Measurements from ENCODE around the gene SH2B3.

DNA sequence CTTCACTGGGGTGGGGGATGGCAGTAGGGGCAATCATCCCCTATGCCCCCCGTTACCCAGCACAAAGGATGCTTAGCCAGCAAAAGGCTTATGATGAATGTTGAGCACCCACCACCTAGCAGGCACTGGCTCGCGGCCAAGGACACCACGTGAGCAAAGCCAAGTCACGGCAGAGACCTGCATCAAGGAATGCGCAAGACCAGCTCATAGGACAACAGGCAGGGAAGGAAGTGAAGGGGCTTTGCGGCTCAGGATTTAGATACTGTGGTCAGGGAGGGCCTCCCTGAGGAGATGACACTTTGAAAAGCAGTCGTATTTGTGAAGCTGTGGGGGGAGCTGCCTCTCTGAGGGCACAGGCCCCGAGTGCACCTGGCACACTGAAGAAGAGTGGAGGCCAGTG, 32.8 kb downstream of the SH2B3 start:
- TF ChIP-seq ZNF224 (CRISPR knock-in tag; IDR thresholded peaks at IDR 0.05) = no peak
- TF ChIP-seq, protein P1, sequence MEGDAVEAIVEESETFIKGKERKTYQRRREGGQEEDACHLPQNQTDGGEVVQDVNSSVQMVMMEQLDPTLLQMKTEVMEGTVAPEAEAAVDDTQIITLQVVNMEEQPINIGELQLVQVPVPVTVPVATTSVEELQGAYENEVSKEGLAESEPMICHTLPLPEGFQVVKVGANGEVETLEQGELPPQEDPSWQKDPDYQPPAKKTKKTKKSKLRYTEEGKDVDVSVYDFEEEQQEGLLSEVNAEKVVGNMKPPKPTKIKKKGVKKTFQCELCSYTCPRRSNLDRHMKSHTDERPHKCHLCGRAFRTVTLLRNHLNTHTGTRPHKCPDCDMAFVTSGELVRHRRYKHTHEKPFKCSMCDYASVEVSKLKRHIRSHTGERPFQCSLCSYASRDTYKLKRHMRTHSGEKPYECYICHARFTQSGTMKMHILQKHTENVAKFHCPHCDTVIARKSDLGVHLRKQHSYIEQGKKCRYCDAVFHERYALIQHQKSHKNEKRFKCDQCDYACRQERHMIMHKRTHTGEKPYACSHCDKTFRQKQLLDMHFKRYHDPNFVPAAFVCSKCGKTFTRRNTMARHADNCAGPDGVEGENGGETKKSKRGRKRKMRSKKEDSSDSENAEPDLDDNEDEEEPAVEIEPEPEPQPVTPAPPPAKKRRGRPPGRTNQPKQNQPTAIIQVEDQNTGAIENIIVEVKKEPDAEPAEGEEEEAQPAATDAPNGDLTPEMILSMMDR (CRISPR knock-in tag; IDR thresholded peaks at IDR 0.05) = no peak
- TF ChIP-seq, protein P2, sequence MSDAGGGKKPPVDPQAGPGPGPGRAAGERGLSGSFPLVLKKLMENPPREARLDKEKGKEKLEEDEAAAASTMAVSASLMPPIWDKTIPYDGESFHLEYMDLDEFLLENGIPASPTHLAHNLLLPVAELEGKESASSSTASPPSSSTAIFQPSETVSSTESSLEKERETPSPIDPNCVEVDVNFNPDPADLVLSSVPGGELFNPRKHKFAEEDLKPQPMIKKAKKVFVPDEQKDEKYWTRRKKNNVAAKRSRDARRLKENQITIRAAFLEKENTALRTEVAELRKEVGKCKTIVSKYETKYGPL (CRISPR knock-in tag; IDR thresholded peaks at IDR 0.05) = no peak
- TF ChIP-seq, protein P3, sequence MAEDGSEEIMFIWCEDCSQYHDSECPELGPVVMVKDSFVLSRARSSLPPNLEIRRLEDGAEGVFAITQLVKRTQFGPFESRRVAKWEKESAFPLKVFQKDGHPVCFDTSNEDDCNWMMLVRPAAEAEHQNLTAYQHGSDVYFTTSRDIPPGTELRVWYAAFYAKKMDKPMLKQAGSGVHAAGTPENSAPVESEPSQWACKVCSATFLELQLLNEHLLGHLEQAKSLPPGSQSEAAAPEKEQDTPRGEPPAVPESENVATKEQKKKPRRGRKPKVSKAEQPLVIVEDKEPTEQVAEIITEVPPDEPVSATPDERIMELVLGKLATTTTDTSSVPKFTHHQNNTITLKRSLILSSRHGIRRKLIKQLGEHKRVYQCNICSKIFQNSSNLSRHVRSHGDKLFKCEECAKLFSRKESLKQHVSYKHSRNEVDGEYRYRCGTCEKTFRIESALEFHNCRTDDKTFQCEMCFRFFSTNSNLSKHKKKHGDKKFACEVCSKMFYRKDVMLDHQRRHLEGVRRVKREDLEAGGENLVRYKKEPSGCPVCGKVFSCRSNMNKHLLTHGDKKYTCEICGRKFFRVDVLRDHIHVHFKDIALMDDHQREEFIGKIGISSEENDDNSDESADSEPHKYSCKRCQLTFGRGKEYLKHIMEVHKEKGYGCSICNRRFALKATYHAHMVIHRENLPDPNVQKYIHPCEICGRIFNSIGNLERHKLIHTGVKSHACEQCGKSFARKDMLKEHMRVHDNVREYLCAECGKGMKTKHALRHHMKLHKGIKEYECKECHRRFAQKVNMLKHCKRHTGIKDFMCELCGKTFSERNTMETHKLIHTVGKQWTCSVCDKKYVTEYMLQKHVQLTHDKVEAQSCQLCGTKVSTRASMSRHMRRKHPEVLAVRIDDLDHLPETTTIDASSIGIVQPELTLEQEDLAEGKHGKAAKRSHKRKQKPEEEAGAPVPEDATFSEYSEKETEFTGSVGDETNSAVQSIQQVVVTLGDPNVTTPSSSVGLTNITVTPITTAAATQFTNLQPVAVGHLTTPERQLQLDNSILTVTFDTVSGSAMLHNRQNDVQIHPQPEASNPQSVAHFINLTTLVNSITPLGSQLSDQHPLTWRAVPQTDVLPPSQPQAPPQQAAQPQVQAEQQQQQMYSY (CRISPR knock-in tag; IDR thresholded peaks at IDR 0.05) = no peak
- no peak for TF ChIP-seq POLR2AphosphoS5 (IDR thresholded peaks at IDR 0.05; ENCODE audit: low read depth, low read length)
- no peak for TF ChIP-seq ZNF770 (CRISPR knock-in tag; IDR thresholded peaks at IDR 0.05)
- no peak for TF ChIP-seq IKZF1 (IDR thresholded peaks at IDR 0.05)
- TF ChIP-seq MBD4 (IDR thresholded peaks at IDR 0.05; ENCODE audit: borderline replicate concordance, low read length) = no peak
- TF ChIP-seq, protein P4, sequence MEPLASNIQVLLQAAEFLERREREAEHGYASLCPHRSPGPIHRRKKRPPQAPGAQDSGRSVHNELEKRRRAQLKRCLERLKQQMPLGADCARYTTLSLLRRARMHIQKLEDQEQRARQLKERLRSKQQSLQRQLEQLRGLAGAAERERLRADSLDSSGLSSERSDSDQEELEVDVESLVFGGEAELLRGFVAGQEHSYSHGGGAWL (CRISPR knock-in tag; IDR thresholded peaks at IDR 0.05) = no peak
- no peak for TF ChIP-seq ZNF775 (CRISPR knock-in tag; IDR thresholded peaks at IDR 0.05; ENCODE audit: borderline replicate concordance)
- no peak for TF ChIP-seq ZNF768 (CRISPR knock-in tag; IDR thresholded peaks at IDR 0.05)
- TF ChIP-seq ZGPAT (CRISPR knock-in tag; IDR thresholded peaks at IDR 0.05) = no peak

Data from HepG2 (cell line).